Vagina (tissue), 2 donors: ENCODE results near the gene MRNIP. TPM values are rescaled to one million over a fixed set of nuclear protein-coding genes. Genes with fewer than 3 reads are reported as not detected.

ENCODE experiments used
- DNase-seq, 2 donors: peaks; one replicate each; pipeline ENCODE4 v3.0.0-alpha.2; 2017; ENCODE audit errors: extremely low spot score in 2 of 2
- H3K27ac ChIP-seq: fragments of 200-600 bp; sonication (generic); one replicate; pipeline ENCODE4 v1.5.1; 2019
- H3K27me3 ChIP-seq: fragments of 200-600 bp; sonication (generic); one replicate; pipeline ENCODE4 v1.5.1; 2019
- H3K36me3 ChIP-seq, 2 donors: fragments of 200-600 bp; sonication (generic); one replicate each; pipeline ENCODE4 v1.5.1; 2017 to 2019
- H3K4me1 ChIP-seq: fragments of 200-600 bp; sonication (generic); one replicate; pipeline ENCODE4 v1.5.1; 2019
- H3K4me3 ChIP-seq, 2 donors: fragments of 200-600 bp; sonication (generic); 1 replicate in 1 of 2; 2 replicates in 1 of 2; pipeline ENCODE4 v1.5.1; 2016 to 2019
- H3K9me3 ChIP-seq: fragments of 200-600 bp; sonication (generic); one replicate; pipeline ENCODE4 v1.5.1; 2019
- CTCF ChIP-seq, 3 experiments: fragments of 450-650 bp in 2 of 3; fragments of 200-600 bp in 1 of 3; sonication (generic) in 1 of 3; IDR thresholded peaks; one replicate each; pipeline ENCODE4 v1.5.1; 2017 to 2019; ENCODE audit warnings: antibody characterized with exemption in 3 of 3, mild to moderate bottlenecking in 2 of 3, moderate library complexity in 2 of 3
- POLR2A ChIP-seq, 2 donors: fragments of 450-650 bp; IDR thresholded peaks; one replicate each; pipeline ENCODE4 v1.6.1; 2017; ENCODE audit warnings: antibody characterized with exemption in 2 of 2, mild to moderate bottlenecking in 2 of 2, moderate library complexity in 2 of 2
- POLR2AphosphoS5 ChIP-seq, 2 donors: sonication (generic); formaldehyde crosslinking; IDR thresholded peaks; one replicate each; pipeline ENCODE4 v1.9.0; 2017; ENCODE audit warnings: antibody characterized with exemption in 2 of 2, mild to moderate bottlenecking in 2 of 2, low read depth in 1 of 2; ENCODE audit not compliant: insufficient read depth in 1 of 2
- intact Hi-C: fragments of 100-400 bp; cut with DNase I; formaldehyde crosslinking; loops from one replicate; pipeline ENCODE4 v1.15.1; 2023
- total RNA-seq: library from RNA; depleted of rRNA; stranded (reverse); fragments of >200 nt; gene quantifications from one replicate; pipeline ENCODE4 v1.2.3, GENCODE V29; 2016

MRNIP gene
- total RNA-seq, 1 donor from 2014 or later = 53.8 TPM

GRCh38 chr5:179862891-179863290, 4.3 kb upstream of the MRNIP start:
- intact Hi-C loops = no loop called here
- no peaks in the 10 kb centered on the region for H3K9me3 ChIP-seq
- no peaks in the 10 kb centered on the region for H3K27me3 ChIP-seq
- TF ChIP-seq POLR2A (IDR thresholded peaks at IDR 0.05) (no peak), CTCF (IDR thresholded peaks at IDR 0.05) (no peak), POLR2AphosphoS5 (IDR thresholded peaks at IDR 0.05; ENCODE audit: insufficient read depth in 1 of 2, low read depth in 1 of 2) (no peak)
- peaks cover 14% of the 10 kb centered on the region for H3K4me1 ChIP-seq
- peaks cover 7 to 52% of the 10 kb centered on the region in 2 donors for H3K36me3 ChIP-seq
- no peak overlapping the region for H3K4me3 ChIP-seq
- DNase-seq = no peak
- no peak overlapping the region for H3K27ac ChIP-seq

- DNase-seq = no peak
- Histone ChIP-seq H3K27me3 (no peaks in the 10 kb centered on the region), H3K4me3 (no peak overlapping the region), H3K9me3 (no peaks in the 10 kb centered on the region), H3K27ac (no peak overlapping the region), H3K36me3 (peaks cover 7 to 47% of the 10 kb centered on the region in 2 donors), H3K4me1 (peaks cover 20% of the 10 kb centered on the region)
- intact Hi-C loops = no loop called here
- TF ChIP-seq CTCF (IDR thresholded peaks at IDR 0.05) = no peak
Measured at GRCh38 chr5:179862296-179862695, 3.7 kb upstream of the MRNIP start.

GRCh38 chr5:179860301-179860700, 1.7 kb upstream of the MRNIP start:
- Histone ChIP-seq H3K27ac (no peak overlapping the region), H3K4me3 (no peak overlapping the region), H3K27me3 (no peaks in the 10 kb centered on the region), H3K36me3 (peaks cover 7 to 32% of the 10 kb centered on the region in 2 donors), H3K4me1 (peaks cover 31% of the 10 kb centered on the region), H3K9me3 (no peaks in the 10 kb centered on the region)
- no peak for TF ChIP-seq CTCF (IDR thresholded peaks at IDR 0.05)
- TF ChIP-seq POLR2A (IDR thresholded peaks at IDR 0.05) = no peak
- no peak for TF ChIP-seq POLR2AphosphoS5 (IDR thresholded peaks at IDR 0.05; ENCODE audit: insufficient read depth in 1 of 2, low read depth in 1 of 2)
- intact Hi-C loops = no loop called here
- no peak for DNase-seq

- Histone ChIP-seq H3K27ac (peak overlapping the region; percentile 96), H3K27me3 (no peaks in the 10 kb centered on the region), H3K36me3 (peaks cover 7 to 14% of the 10 kb centered on the region in 2 donors), H3K9me3 (no peaks in the 10 kb centered on the region), H3K4me3 (peak overlapping the region; percentile 95 to 97), H3K4me1 (peaks cover 36% of the 10 kb centered on the region)
- no peak for DNase-seq
- TF ChIP-seq POLR2AphosphoS5 (IDR thresholded peaks at IDR 0.05; ENCODE audit: insufficient read depth in 1 of 2, low read depth in 1 of 2) = no peak
- intact Hi-C loops = loop anchor here (10.0 kb wide), 2 partner anchors 53 to 103 kb away; partner anchors contain the start of gene MGAT4B
Measured at GRCh38 chr5:179858241-179858585, 404 bp downstream of the MRNIP start.

GRCh38 chr5:179854356-179854755, 4.3 kb downstream of the MRNIP start:
- Histone ChIP-seq H3K27me3 (no peaks in the 10 kb centered on the region), H3K9me3 (no peaks in the 10 kb centered on the region), H3K4me3 (no peak overlapping the region), H3K27ac (no peak overlapping the region), H3K36me3 (peaks cover 0 to 40% of the 10 kb centered on the region in 2 donors), H3K4me1 (peaks cover 25% of the 10 kb centered on the region)
- intact Hi-C loops = loop anchor here (10.0 kb wide), 2 partner anchors 50 to 100 kb away; partner anchors contain the start of gene MGAT4B
- DNase-seq = no peak
- TF ChIP-seq CTCF (IDR thresholded peaks at IDR 0.05) (no peak), POLR2AphosphoS5 (IDR thresholded peaks at IDR 0.05; ENCODE audit: insufficient read depth in 1 of 2, low read depth in 1 of 2) (no peak), POLR2A (IDR thresholded peaks at IDR 0.05) (no peak)
